ENCODE data around the gene KCNQ4. TPM values are rescaled to one million over a fixed set of nuclear protein-coding genes. Genes with fewer than 3 reads are reported as not detected.

Gene KCNQ4
- total and polyA plus RNA-seq, 2 of the 8 experiments (the other 6 are each of a cell fraction or from before 2014, with no cell fraction given) = 2.2 to 3.9 TPM

GRCh38 chr1:40757084-40757483 lies 26.5 kb upstream of the KCNQ4 start:
- WGBS, 2 experiments (ENCODE audit: extremely low coverage in 1 of 2, insufficient coverage in 1 of 2, insufficient read length in 1 of 2, insufficient replicate concordance in 2 of 2, low coverage in 1 of 2, low lambda C conversion rate in 2 of 2, missing lambda C conversion rate in 1 of 2) = 98% methylated on average over 8 of the region's 8 CpGs; no CpG with 5 or more reads in 1 of the 2 experiments
- no peak overlapping the region for H2BK12ac ChIP-seq (ENCODE audit: low read depth, low read length)
- H3K4ac ChIP-seq (replicated peaks; ENCODE audit: insufficient read length, low read depth, low read length) = no peak overlapping the region
- H3K4me1 ChIP-seq (replicated peaks in 1 of 4; ENCODE audit: control insufficient read depth in 3 of 4, insufficient read depth in 4 of 4, low read length in 3 of 4) = no peaks in the 10 kb centered on the region
- no peak overlapping the region for H3K27ac ChIP-seq (ENCODE audit: low read depth, low read length)
- H3K9me3 ChIP-seq (ENCODE audit: insufficient read depth in 2 of 2, low read depth in 1 of 2, low read length in 1 of 2) = no peaks in the 10 kb centered on the region
- FAIRE-seq (no peak), DNase-seq (ENCODE audit: low read depth in 1 of 2, low spot score in 2 of 2) (no peak)
- no peak overlapping the region for H2BK15ac ChIP-seq (ENCODE audit: low read length)
- no peaks in the 10 kb centered on the region for H3K27me3 ChIP-seq (replicated peaks in 1 of 4; ENCODE audit: control insufficient read depth in 3 of 4, extremely low read depth in 1 of 4, insufficient read depth in 3 of 4, low read length in 3 of 4)
- H2AFZ ChIP-seq (ENCODE audit: low read length) = no peak overlapping the region
- H3K4me2 ChIP-seq (ENCODE audit: insufficient read depth in 1 of 2, low read depth in 2 of 2, low read length in 2 of 2) = no peak overlapping the region
- peaks cover 5% of the 10 kb centered on the region in 2 experiments for H4K20me1 ChIP-seq (replicated peaks in 1 of 2; ENCODE audit: control insufficient read depth in 1 of 2, insufficient read depth in 2 of 2, low read length in 2 of 2)
- no peak overlapping the region for H3K18ac ChIP-seq (ENCODE audit: extremely low read depth, low read length)
- CTCF ChIA-PET (ENCODE audit: partially characterized antibody) = interaction anchor here (0.9 to 15.0 kb wide), 10 partner anchors 9 to 191 kb away, joined by 3 to 140 read pairs (median 4); no protein-coding TSS in a partner anchor
- H3K23ac ChIP-seq (ENCODE audit: insufficient read length) = no peak overlapping the region
- H2BK20ac ChIP-seq (ENCODE audit: low read length) = no peak overlapping the region
- H2BK5ac ChIP-seq (ENCODE audit: low read depth, low read length) = no peak overlapping the region
- no peak overlapping the region for H3K9ac ChIP-seq (replicated peaks in 1 of 4; ENCODE audit: extremely low read depth in 1 of 4, low read depth in 3 of 4, low read length in 3 of 4)
- no peaks in the 10 kb centered on the region; the same call in 1 of the 2 replicates for H3K23me2 ChIP-seq (ENCODE audit: low read depth, low read length)
- POLR2A ChIA-PET (ENCODE audit: partially characterized antibody) = interaction anchor here (0.7 to 3.9 kb wide), 3 partner anchors 10 to 65 kb away, joined by 3 to 14 read pairs (median 10); partner anchors contain the start of gene NFYC
- H4K8ac ChIP-seq (ENCODE audit: extremely low read depth, insufficient read depth, low read length) = 0 out of 2 replicates have a peak overlapping the region, but pooled peaks have one; percentile 22
- H2AK5ac ChIP-seq (ENCODE audit: low read depth, low read length) = no peak overlapping the region
- no peak overlapping the region for H2BK120ac ChIP-seq (replicated peaks; ENCODE audit: low read depth, low read length)
- no peak overlapping the region for H4K91ac ChIP-seq (replicated peaks; ENCODE audit: insufficient read length, low read length)
- no peak overlapping the region for H3K14ac ChIP-seq (ENCODE audit: insufficient read length)
- no peak overlapping the region for H4K5ac ChIP-seq (ENCODE audit: insufficient read length, low read depth, low read length)
- no peaks in the 10 kb centered on the region for H3K79me2 ChIP-seq (ENCODE audit: control insufficient read depth in 1 of 2, insufficient read depth in 2 of 2, low read length in 2 of 2)
- no peak overlapping the region for H3K56ac ChIP-seq (replicated peaks; ENCODE audit: insufficient read length, low read depth, low read length)
- H3K79me1 ChIP-seq (ENCODE audit: low read depth, low read length) = peaks cover 7% of the 10 kb centered on the region; the same call in 1 of the 2 replicates
- no peak for TF ChIP-seq BCL11A (IDR thresholded peaks at IDR 0.05; ENCODE audit: low read depth in 2 of 2, low read length in 2 of 2)
- TF ChIP-seq CTBP2 (IDR thresholded peaks at IDR 0.05; ENCODE audit: borderline replicate concordance, insufficient read depth, insufficient read length, low read length) = no peak
- TF ChIP-seq BRCA1 (IDR thresholded peaks at IDR 0.05; ENCODE audit: low read depth, low read length) = no peak
- no peak for TF ChIP-seq USF2 (IDR thresholded peaks at IDR 0.05; ENCODE audit: low read length)
- TF ChIP-seq KDM1A (IDR thresholded peaks at IDR 0.05; ENCODE audit: borderline replicate concordance, low read length) = no peak
- TF ChIP-seq POLR2A (IDR thresholded peaks at IDR 0.05; ENCODE audit: control extremely low read depth in 1 of 2, low read depth in 2 of 2, low read length in 2 of 2) = no peak
- no peak for TF ChIP-seq TAF1 (IDR thresholded peaks at IDR 0.05; ENCODE audit: low read depth, low read length)
- no peak for TF ChIP-seq HDAC6 (IDR thresholded peaks at IDR 0.05; ENCODE audit: low read depth, low read length)
- no peak for TF ChIP-seq BACH1 (IDR thresholded peaks at IDR 0.05; ENCODE audit: low read length)
- TF ChIP-seq ATF3 (IDR thresholded peaks at IDR 0.05; ENCODE audit: insufficient read depth, low read depth, low read length) = no peak
- no peak for TF ChIP-seq SP2 (IDR thresholded peaks at IDR 0.05; ENCODE audit: low read length)
- TF ChIP-seq SP1 (IDR thresholded peaks at IDR 0.05; ENCODE audit: low read depth, low read length) = no peak
- TF ChIP-seq TAF7 (optimal IDR thresholded peaks at IDR 0.05; ENCODE audit: borderline replicate concordance, low read depth, low read length) = no peak
- no peak overlapping the region for H3K4me3 ChIP-seq (ENCODE audit: extremely low read depth in 1 of 4, insufficient read depth in 2 of 4, low read depth in 3 of 4, low read length in 4 of 4)
- H3K36me3 ChIP-seq (ENCODE audit: control insufficient read depth in 2 of 4, insufficient read depth in 4 of 4, low read length in 3 of 4) = peaks cover 16 to 76% (median 59%) of the 10 kb centered on the region in 4 experiments; a peak in 7 of 8 replicates
